HepG2 (cell line): ENCODE data around the gene CSHL1. TPM values are rescaled to one million over a fixed set of nuclear protein-coding genes. Genes with fewer than 3 reads are reported as not detected.
"Not testable (repeated sequence)": the region's sequence is repeated elsewhere in the genome, so short reads cannot be mapped to it uniquely, and the experiment has no call there.

Source experiments
- ATAC-seq: fragments of 200-7000 bp; cut with Tn5 transposase; 3 replicates; pipeline ENCODE4 v1.9.1; 2020; ENCODE audit warnings: mild to moderate bottlenecking, moderate library complexity
- BruUV-seq: library from RNA; stranded (reverse); fragments of 400-500 nt; replicated peaks from 2 replicates; lab custom pipeline; 2021; lab: Mats Ljungman, UMichigan
- CTCF ChIA-PET: fragments of 300-600 bp; formaldehyde crosslinking; extraction: SDS; loops from one replicate; lab custom pipeline; 2021; ENCODE audit warnings: low total read pairs, inconsistent platforms, low intra/inter-chr PET ratio; lab: Yijun Ruan, JAX
- POLR2A ChIA-PET: fragments of 350-600 bp; sonication (Branson Sonifier 250); formaldehyde crosslinking; loops from one replicate; lab custom pipeline; 2020; ENCODE audit warnings: antibody characterized with exemption, inconsistent platforms; lab: Yijun Ruan, JAX
- DNase-seq: peaks from one replicate; pipeline ENCODE4 v3.0.0-alpha.2; 2015; ENCODE audit warnings: low spot score
- FAIRE-seq: peaks from 3 replicates; lab custom pipeline; 2011; peaks lifted over from hg19 to GRCh38; lab: Jason Lieb, UNC
- H2AFZ ChIP-seq: one replicate; pipeline ENCODE4 v1.6.1; 2011; ENCODE audit warnings: low read length, inconsistent platforms
- H3K27ac ChIP-seq: fragments of 300-600 bp; 3 replicates; pipeline ENCODE4 v1.8.0; 2011; ENCODE audit warnings: mixed run types, mild to moderate bottlenecking, mixed read lengths, low read length, inconsistent platforms; ENCODE audit not compliant: insufficient read depth; ENCODE audit errors: extremely low read length
- H3K27me3 ChIP-seq, 2 experiments: fragments of 200-600 bp in 1 of 2; 2 replicates in 1 of 2; 3 replicates in 1 of 2; pipeline versions ENCODE4 v1.6.0 to v1.8.0; 2011; ENCODE audit warnings: low read length in 2 of 2, mild to moderate bottlenecking in 2 of 2, moderate library complexity in 2 of 2, inconsistent platforms in 1 of 2; ENCODE audit not compliant: insufficient read depth in 2 of 2, control insufficient read depth in 1 of 2
- H3K36me3 ChIP-seq, 2 experiments: fragments of 200-600 bp in 1 of 2; replicated peaks in 1 of 2; 2 replicates in 1 of 2; 3 replicates in 1 of 2; pipeline versions ENCODE4 v1.5.1 to v1.8.0; 2011; ENCODE audit warnings: low read length in 2 of 2, inconsistent platforms in 1 of 2; ENCODE audit not compliant: insufficient read depth in 2 of 2, control insufficient read depth in 1 of 2
- H3K4me1 ChIP-seq: 2 replicates; pipeline ENCODE4 v1.5.1; 2012; ENCODE audit warnings: low read length, inconsistent platforms; ENCODE audit not compliant: insufficient read depth
- H3K4me2 ChIP-seq: 2 replicates; pipeline ENCODE4 v1.6.0; 2011; ENCODE audit warnings: low read depth, low read length, inconsistent platforms
- H3K4me3 ChIP-seq, 3 experiments: fragments of 200-600 bp in 1 of 3; sonication (generic), shearing (Covaris generic) in 1 of 3; replicated peaks in 1 of 3; 2 replicates each; pipeline ENCODE4 v1.5.1; 2011 to 2016; ENCODE audit warnings: low read length in 3 of 3, inconsistent platforms in 2 of 3, low read depth in 2 of 3, mild to moderate bottlenecking in 2 of 3, control low read depth in 1 of 3, mixed read lengths in 1 of 3; ENCODE audit not compliant: insufficient read depth in 1 of 3
- H3K79me2 ChIP-seq: one replicate; pipeline ENCODE4 v1.6.1; 2011; ENCODE audit warnings: low read length, inconsistent platforms; ENCODE audit not compliant: insufficient read depth
- H3K9ac ChIP-seq: 2 replicates; pipeline ENCODE4 v1.6.0; 2011; ENCODE audit warnings: mild to moderate bottlenecking, low read depth, low read length, inconsistent platforms; ENCODE audit not compliant: insufficient read depth
- H3K9me3 ChIP-seq: 2 replicates; pipeline ENCODE4 v1.5.1; 2012; ENCODE audit warnings: mild to moderate bottlenecking, low read length
- H4K20me1 ChIP-seq: 2 replicates; pipeline ENCODE4 v1.6.0; 2011; ENCODE audit warnings: inconsistent platforms, mild to moderate bottlenecking, low read length, moderate library complexity; ENCODE audit not compliant: insufficient read depth
- ZMYM3 ChIP-seq: sonication (generic); formaldehyde crosslinking; IDR thresholded peaks from 2 replicates; pipeline ENCODE4 v1.5.1; 2020; ENCODE audit warnings: mild to moderate bottlenecking, missing genetic modification reagents
- ZNF629 ChIP-seq: sonication (generic); formaldehyde crosslinking; conservative IDR thresholded peaks from 2 replicates; pipeline ENCODE4 v1.5.0; 2020; ENCODE audit warnings: missing genetic modification reagents
- WGBS: methylation state at CpG from one replicate; pipeline ENCODE4 v1.1.6; 2017; ENCODE audit warnings: low lambda C conversion rate; 5-methylcytosine and 5-hydroxymethylcytosine counted together
- in situ Hi-C: cut with HindIII; loops from 2 replicates; pipeline ENCODE4 v1.10.0; 2017; ENCODE audit warnings: low pct_unique_long_range_greater_than_20kb; ENCODE audit not compliant: extremely low pct_ligation_motif_present
- intact Hi-C: fragments of 100-400 bp; cut with micrococcal nuclease; formaldehyde crosslinking; loops from one replicate; pipeline ENCODE4 v1.10.0; 2022; ENCODE audit not compliant: unreplicated experiment
- polyA plus RNA-seq, 8 experiments: library from polyadenylated mRNA; depleted of rRNA in 3 of 8; stranded (reverse) in 7 of 8; unstranded in 1 of 8; fragments of >200 nt; fragmentation: Illumina TruSeq in 4 of 8; extraction: Trizol in 4 of 8; gene quantifications; 2 replicates each; pipeline versions ENCODE4 v1.2.1 to v1.2.3, GENCODE V29; 2011 to 2016; ENCODE audit warnings: low read depth in 4 of 8, missing spikeins in 1 of 8, mixed read lengths in 1 of 8; ENCODE audit not compliant: insufficient read depth in 1 of 8
- total RNA-seq, 5 experiments: library from RNA; depleted of rRNA; stranded (reverse); fragments of >200 nt; fragmentation: Illumina TruSeq; extraction: Trizol; gene quantifications; 2 replicates each; pipeline ENCODE4 v1.2.3, GENCODE V29; 2016; ENCODE audit warnings: low read depth in 1 of 5

Gene CSHL1
- total and polyA plus RNA-seq, 2 of the 13 experiments (the other 11 are each of a cell fraction or from before 2014, with no cell fraction given) = not detected

DNA sequence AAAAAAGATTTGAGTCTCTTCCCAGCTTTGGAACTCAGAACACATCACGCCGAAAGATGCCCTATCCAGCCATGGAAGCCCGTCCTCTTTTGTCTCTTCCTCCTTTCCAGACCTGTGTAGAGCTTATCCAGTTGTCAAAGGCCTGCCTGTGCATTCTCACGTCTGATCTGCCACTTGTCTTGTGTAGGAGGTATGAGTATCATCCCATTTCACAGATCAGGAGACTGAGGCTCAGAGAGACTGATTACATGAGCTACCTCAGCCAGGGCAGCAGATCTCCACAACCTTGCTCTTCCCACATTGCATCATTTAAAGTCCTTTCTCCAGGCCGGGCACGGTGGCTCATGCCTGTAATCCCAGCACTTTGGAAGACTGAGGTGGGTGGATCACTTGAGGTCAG is 36.4 kb downstream of the CSHL1 start:
- H3K4me2 ChIP-seq, H3K9ac ChIP-seq, DNase-seq, H3K4me3 ChIP-seq, ATAC-seq, FAIRE-seq, H2AFZ ChIP-seq, POLR2A ChIA-PET: not testable (repeated sequence)
- TF ChIP-seq ZNF629 (CRISPR knock-in tag) (peak; percentile 79), ZMYM3 (CRISPR knock-in tag) (0 out of 2 replicates have a peak, but pooled peaks have one; percentile 15)
- TF ChIP-seq, all 625 proteins: peak for 2; not testable (repeated sequence) for 623
- in situ Hi-C loops, intact Hi-C loops, H4K20me1 ChIP-seq, BruUV-seq, H3K79me2 ChIP-seq, H3K27me3 ChIP-seq, H3K36me3 ChIP-seq, H3K4me1 ChIP-seq, CTCF ChIA-PET, H3K27ac ChIP-seq, H3K9me3 ChIP-seq: not testable (repeated sequence)
- 33% methylated on average over 6 of the region's 6 CpGs for WGBS

DNA sequence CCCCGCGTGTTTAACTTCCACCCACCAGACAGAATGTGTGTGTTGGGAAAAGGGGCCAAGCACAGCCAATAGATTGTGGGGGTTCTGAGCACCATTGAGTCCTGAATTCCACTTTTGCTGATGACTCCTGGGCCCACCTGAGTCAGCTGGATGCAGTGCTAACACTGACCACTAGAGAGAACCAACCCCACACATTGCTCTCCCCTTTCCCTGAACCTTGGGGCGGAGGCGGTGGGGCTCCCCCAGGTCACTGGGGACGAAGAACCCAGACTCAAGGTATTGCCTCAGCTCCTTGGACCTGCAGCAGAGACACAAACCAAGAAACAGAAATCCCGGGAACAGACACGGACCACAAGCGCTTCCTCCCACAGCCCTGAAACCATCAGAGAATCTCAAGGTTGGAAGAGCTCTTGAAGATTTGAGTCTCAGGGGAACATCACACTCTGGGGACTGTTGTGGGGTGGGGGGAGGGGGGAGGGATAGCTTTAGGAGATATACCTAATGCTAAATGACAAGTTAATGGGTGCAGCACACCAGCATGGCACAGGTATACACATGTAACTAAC is 36.9 kb downstream of the CSHL1 start:
- FAIRE-seq, intact Hi-C loops, in situ Hi-C loops, H3K27ac ChIP-seq, H3K27me3 ChIP-seq, H3K4me3 ChIP-seq, H3K9ac ChIP-seq, POLR2A ChIA-PET, H3K4me1 ChIP-seq, H3K4me2 ChIP-seq, BruUV-seq, H3K79me2 ChIP-seq, H3K36me3 ChIP-seq, H3K9me3 ChIP-seq, H2AFZ ChIP-seq, DNase-seq, CTCF ChIA-PET, H4K20me1 ChIP-seq: not testable (repeated sequence)
- WGBS = 93% methylated on average over 3 of the region's 8 CpGs
- ATAC-seq = peak; percentile 72

GRCh38 chr17:63873577-63873976 is 37.5 kb downstream of the CSHL1 start, which contains the start of gene CSH2:
CSH2 (minus strand) TSS chr17:63873677; CDS start chr17:63873614, 63 bp downstream.
- H3K4me1 ChIP-seq, FAIRE-seq, H2AFZ ChIP-seq, H3K4me3 ChIP-seq, in situ Hi-C loops, POLR2A ChIA-PET, CTCF ChIA-PET, DNase-seq, ATAC-seq, H4K20me1 ChIP-seq, H3K9me3 ChIP-seq, H3K4me2 ChIP-seq, H3K9ac ChIP-seq, intact Hi-C loops, H3K36me3 ChIP-seq, H3K27ac ChIP-seq, H3K27me3 ChIP-seq, H3K79me2 ChIP-seq, BruUV-seq: not testable (repeated sequence)
- WGBS = 48% methylated on average over 3 of the region's 7 CpGs

DNA sequence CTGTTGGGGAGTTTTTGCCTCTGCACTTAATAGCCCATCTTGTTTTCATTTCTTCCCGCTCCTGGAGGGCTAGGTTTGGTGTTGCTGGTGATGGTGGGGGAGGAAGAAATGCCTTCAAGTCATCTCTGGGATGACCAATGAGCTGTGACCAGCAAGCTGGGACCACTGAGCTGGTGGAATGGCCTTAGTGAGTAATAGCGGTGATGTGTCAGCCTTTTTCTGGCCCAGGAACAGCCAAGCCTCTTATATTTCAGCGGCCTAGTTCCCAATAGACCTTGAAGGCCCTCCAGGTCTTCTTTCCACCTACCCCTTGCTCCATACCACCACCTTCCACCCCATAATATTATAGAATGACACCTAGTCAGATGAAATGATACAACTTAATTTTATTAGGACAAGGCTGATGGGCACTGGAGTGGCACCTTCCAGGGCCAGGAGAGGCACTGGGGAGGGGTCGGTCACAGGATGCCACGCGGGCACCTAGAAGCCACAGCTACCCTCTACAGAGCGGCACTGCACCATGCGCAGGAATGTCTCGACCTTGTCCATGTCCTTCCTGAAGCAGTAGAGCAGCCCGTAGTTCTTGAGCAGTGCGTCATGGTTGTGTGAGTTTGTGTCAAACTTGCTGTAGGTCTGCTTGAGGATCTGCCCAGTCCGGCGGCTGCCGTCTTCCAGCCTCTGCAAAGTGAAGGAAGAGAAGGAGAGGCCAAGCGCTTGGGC is 39.3 kb downstream of the CSHL1 start:
- DNase-seq, H3K9ac ChIP-seq, H3K4me3 ChIP-seq, H3K27ac ChIP-seq, H3K4me2 ChIP-seq, H3K36me3 ChIP-seq, H3K4me1 ChIP-seq, BruUV-seq, H4K20me1 ChIP-seq, ATAC-seq, H2AFZ ChIP-seq, POLR2A ChIA-PET, intact Hi-C loops, H3K9me3 ChIP-seq, in situ Hi-C loops, FAIRE-seq, H3K79me2 ChIP-seq, CTCF ChIA-PET: not testable (repeated sequence)
- H3K27me3 ChIP-seq = peaks cover 0 to 12% of the 10 kb centered on the region in 2 experiments; a peak in 3 of 5 replicates
- WGBS = 48% methylated on average over 7 of the region's 15 CpGs
